SK-N-SH treated with all-trans-retinoic acid at 6 μM for 48 hours (cell line): Measurements from ENCODE around the gene ITGBL1.

Experiments
- ATAC-seq: fragments of 200-7000 bp; cut with Tn5 transposase; 3 replicates; pipeline ENCODE4 v1.9.1; 2020; ENCODE audit warnings: mild to moderate bottlenecking, moderate library complexity
- BACH2 ChIP-seq: fragments of 250-450 bp; sonication (Bioruptor Pico); IDR thresholded peaks from 2 replicates; pipeline ENCODE4 v1.9.0; 2021; ENCODE audit warnings: mild to moderate bottlenecking, borderline replicate concordance
- CSDC2 ChIP-seq: fragments of 250-450 bp; sonication (Bioruptor Pico); IDR thresholded peaks from 2 replicates; pipeline ENCODE4 v1.5.0; 2020; ENCODE audit warnings: mild to moderate bottlenecking, moderate library complexity
- CSRNP3 ChIP-seq: fragments of 250-450 bp; sonication (Bioruptor Pico); IDR thresholded peaks from 2 replicates; pipeline ENCODE4 v1.5.1; 2021; ENCODE audit warnings: mild to moderate bottlenecking, moderate library complexity
- ISL1 ChIP-seq: fragments of 250-450 bp; sonication (Bioruptor Pico); IDR thresholded peaks from 2 replicates; pipeline ENCODE4 v2.1.2; 2022; ENCODE audit warnings: mild to moderate bottlenecking, moderate library complexity
- OSR1 ChIP-seq: fragments of 250-450 bp; sonication (Bioruptor Pico); IDR thresholded peaks from 2 replicates; pipeline ENCODE4 v1.8.0; 2022; ENCODE audit warnings: moderate library complexity, mild to moderate bottlenecking, inconsistent platforms
- POU6F1 ChIP-seq: fragments of 250-450 bp; sonication (Bioruptor Pico); IDR thresholded peaks from 2 replicates; pipeline ENCODE4 v1.8.0; 2021; ENCODE audit warnings: low read depth, mild to moderate bottlenecking, moderate library complexity, borderline replicate concordance
- PPARA ChIP-seq: fragments of 250-450 bp; sonication (Bioruptor Pico); IDR thresholded peaks from 2 replicates; pipeline ENCODE4 v1.5.0; 2020; ENCODE audit warnings: mild to moderate bottlenecking, borderline replicate concordance
- RARB ChIP-seq: fragments of 250-450 bp; sonication (Bioruptor Pico); IDR thresholded peaks from 2 replicates; pipeline ENCODE4 v1.8.0; 2021; ENCODE audit warnings: mild to moderate bottlenecking, moderate library complexity
- SNAI2 ChIP-seq: fragments of 250-450 bp; sonication (Bioruptor Pico); IDR thresholded peaks from 2 replicates; pipeline ENCODE4 v1.5.0; 2020; ENCODE audit warnings: mild to moderate bottlenecking, moderate library complexity
- TCF4 ChIP-seq: fragments of 250-450 bp; sonication (Bioruptor Pico); IDR thresholded peaks from 2 replicates; pipeline ENCODE4 v1.8.0; 2021; ENCODE audit warnings: mild to moderate bottlenecking, moderate library complexity, borderline replicate concordance
- TOX ChIP-seq: fragments of 250-450 bp; sonication (Bioruptor Pico); IDR thresholded peaks from 2 replicates; pipeline ENCODE4 v1.8.0; 2021; ENCODE audit warnings: mild to moderate bottlenecking, moderate library complexity, borderline replicate concordance
- TSHZ2 ChIP-seq: fragments of 250-450 bp; sonication (Bioruptor Pico); IDR thresholded peaks from 2 replicates; pipeline ENCODE4 v1.5.0; 2020; ENCODE audit warnings: mild to moderate bottlenecking, moderate library complexity
- ZC3H10 ChIP-seq: fragments of 250-450 bp; sonication (Bioruptor Pico); IDR thresholded peaks from 2 replicates; pipeline ENCODE4 v1.5.1; 2021; ENCODE audit warnings: mild to moderate bottlenecking, moderate library complexity
- ZFP3 ChIP-seq: fragments of 250-450 bp; sonication (Bioruptor Pico); IDR thresholded peaks from 2 replicates; pipeline ENCODE4 v1.5.0; 2020; ENCODE audit warnings: mild to moderate bottlenecking, moderate library complexity
- ZNF565 ChIP-seq: fragments of 450-650 bp; formaldehyde crosslinking; conservative IDR thresholded peaks from 2 replicates; pipeline ENCODE4 v1.5.0; 2020; ENCODE audit warnings: low read depth, mild to moderate bottlenecking, moderate library complexity
- ZNF70 ChIP-seq: fragments of 450-650 bp; formaldehyde crosslinking; IDR thresholded peaks from 2 replicates; pipeline ENCODE4 v1.5.0; 2020; ENCODE audit warnings: mild to moderate bottlenecking, moderate library complexity
- ZNF8 ChIP-seq: fragments of 450-650 bp; formaldehyde crosslinking; IDR thresholded peaks from 2 replicates; pipeline ENCODE4 v1.5.0; 2020; ENCODE audit warnings: mild to moderate bottlenecking, moderate library complexity
- TF ChIP-seq, protein P1 (sequence below): fragments of 250-450 bp; sonication (Bioruptor Pico); IDR thresholded peaks from 2 replicates; pipeline ENCODE4 v1.8.0; 2020; ENCODE audit warnings: mild to moderate bottlenecking, moderate library complexity, borderline replicate concordance
- TF ChIP-seq, protein P2 (sequence below): fragments of 250-450 bp; sonication (Bioruptor Pico); IDR thresholded peaks from 2 replicates; pipeline ENCODE4 v1.5.1; 2020; ENCODE audit warnings: low read depth, mild to moderate bottlenecking, moderate library complexity

Gene ITGBL1

GRCh38 chr13:101493541-101493940, 41.1 kb downstream of the ITGBL1 start:
- ATAC-seq, result no peak
- TF ChIP-seq ISL1 (CRISPR knock-in tag) (no peak), BACH2 (CRISPR knock-in tag) (no peak), POU6F1 (CRISPR knock-in tag) (no peak), CSRNP3 (no peak), SNAI2 (CRISPR knock-in tag) (no peak), TSHZ2 (CRISPR knock-in tag) (no peak), TCF4 (no peak), OSR1 (CRISPR knock-in tag) (no peak), ZNF565 (CRISPR knock-in tag) (no peak), ZNF70 (CRISPR knock-in tag) (no peak), PPARA (CRISPR knock-in tag) (no peak), RARB (CRISPR knock-in tag) (no peak), ZC3H10 (CRISPR knock-in tag) (no peak)
- TF ChIP-seq, protein P1, sequence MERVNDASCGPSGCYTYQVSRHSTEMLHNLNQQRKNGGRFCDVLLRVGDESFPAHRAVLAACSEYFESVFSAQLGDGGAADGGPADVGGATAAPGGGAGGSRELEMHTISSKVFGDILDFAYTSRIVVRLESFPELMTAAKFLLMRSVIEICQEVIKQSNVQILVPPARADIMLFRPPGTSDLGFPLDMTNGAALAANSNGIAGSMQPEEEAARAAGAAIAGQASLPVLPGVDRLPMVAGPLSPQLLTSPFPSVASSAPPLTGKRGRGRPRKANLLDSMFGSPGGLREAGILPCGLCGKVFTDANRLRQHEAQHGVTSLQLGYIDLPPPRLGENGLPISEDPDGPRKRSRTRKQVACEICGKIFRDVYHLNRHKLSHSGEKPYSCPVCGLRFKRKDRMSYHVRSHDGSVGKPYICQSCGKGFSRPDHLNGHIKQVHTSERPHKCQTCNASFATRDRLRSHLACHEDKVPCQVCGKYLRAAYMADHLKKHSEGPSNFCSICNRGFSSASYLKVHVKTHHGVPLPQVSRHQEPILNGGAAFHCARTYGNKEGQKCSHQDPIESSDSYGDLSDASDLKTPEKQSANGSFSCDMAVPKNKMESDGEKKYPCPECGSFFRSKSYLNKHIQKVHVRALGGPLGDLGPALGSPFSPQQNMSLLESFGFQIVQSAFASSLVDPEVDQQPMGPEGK (CRISPR knock-in tag), result no peak
- TF ChIP-seq, protein P2, sequence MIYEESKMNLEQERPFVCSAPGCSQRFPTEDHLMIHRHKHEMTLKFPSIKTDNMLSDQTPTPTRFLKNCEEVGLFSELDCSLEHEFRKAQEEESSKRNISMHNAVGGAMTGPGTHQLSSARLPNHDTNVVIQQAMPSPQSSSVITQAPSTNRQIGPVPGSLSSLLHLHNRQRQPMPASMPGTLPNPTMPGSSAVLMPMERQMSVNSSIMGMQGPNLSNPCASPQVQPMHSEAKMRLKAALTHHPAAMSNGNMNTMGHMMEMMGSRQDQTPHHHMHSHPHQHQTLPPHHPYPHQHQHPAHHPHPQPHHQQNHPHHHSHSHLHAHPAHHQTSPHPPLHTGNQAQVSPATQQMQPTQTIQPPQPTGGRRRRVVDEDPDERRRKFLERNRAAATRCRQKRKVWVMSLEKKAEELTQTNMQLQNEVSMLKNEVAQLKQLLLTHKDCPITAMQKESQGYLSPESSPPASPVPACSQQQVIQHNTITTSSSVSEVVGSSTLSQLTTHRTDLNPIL, result no peak

GRCh38 chr13:101499406-101499805, 46.9 kb downstream of the ITGBL1 start:
- ATAC-seq, result no peak
- no peak for TF ChIP-seq CSDC2
- no peak for TF ChIP-seq RARB (CRISPR knock-in tag)
- TF ChIP-seq ZFP3 (CRISPR knock-in tag), result no peak
- no peak for TF ChIP-seq ZNF8 (CRISPR knock-in tag)
- no peak for TF ChIP-seq TCF4
- TF ChIP-seq PPARA (CRISPR knock-in tag), result no peak
- no peak for TF ChIP-seq TSHZ2 (CRISPR knock-in tag)
- no peak for TF ChIP-seq ZNF565 (CRISPR knock-in tag)
- TF ChIP-seq, all 23 proteins: peak for 0

DNA sequence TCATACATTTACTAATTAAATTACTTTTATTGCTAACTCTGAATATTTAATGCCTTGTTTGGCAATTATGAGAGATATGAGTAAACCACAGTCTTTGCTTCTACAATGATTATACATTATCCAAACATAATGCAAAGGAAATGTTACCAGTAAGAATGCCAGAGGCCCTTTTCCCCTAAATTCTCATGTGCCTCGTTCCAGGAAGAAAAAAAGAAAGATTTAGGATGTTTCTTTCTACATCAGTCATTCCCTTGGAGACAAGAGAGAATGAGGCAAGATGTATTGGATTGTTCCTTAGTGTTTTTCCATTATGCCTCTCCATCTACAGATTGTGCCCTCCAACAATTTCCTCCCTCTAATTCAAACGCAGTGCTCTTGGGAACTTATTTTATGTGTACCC, 50.1 kb downstream of the ITGBL1 start:
- TF ChIP-seq TOX (CRISPR knock-in tag), result no peak
- ATAC-seq, result no peak
